Ovary (tissue), 3 donors: Measurements from ENCODE around the gene MEN1.

Experiments used
- POLR2A ChIP-seq: fragments of 450-650 bp; IDR thresholded peaks from one replicate; pipeline ENCODE4 v1.6.1; 2017; ENCODE audit warnings: antibody characterized with exemption, mild to moderate bottlenecking, moderate library complexity
- TF ChIP-seq, protein P1 (sequence below), 3 donors: fragments of 450-650 bp in 2 of 3; fragments of 200-600 bp in 1 of 3; IDR thresholded peaks; one replicate each; pipeline versions ENCODE4 v1.5.1 to v1.8.0; 2016 to 2022; ENCODE audit warnings: antibody characterized with exemption in 3 of 3, mild to moderate bottlenecking in 1 of 3
- donor health status: DM: no; HTN: no; CAD: no.

DNA sequence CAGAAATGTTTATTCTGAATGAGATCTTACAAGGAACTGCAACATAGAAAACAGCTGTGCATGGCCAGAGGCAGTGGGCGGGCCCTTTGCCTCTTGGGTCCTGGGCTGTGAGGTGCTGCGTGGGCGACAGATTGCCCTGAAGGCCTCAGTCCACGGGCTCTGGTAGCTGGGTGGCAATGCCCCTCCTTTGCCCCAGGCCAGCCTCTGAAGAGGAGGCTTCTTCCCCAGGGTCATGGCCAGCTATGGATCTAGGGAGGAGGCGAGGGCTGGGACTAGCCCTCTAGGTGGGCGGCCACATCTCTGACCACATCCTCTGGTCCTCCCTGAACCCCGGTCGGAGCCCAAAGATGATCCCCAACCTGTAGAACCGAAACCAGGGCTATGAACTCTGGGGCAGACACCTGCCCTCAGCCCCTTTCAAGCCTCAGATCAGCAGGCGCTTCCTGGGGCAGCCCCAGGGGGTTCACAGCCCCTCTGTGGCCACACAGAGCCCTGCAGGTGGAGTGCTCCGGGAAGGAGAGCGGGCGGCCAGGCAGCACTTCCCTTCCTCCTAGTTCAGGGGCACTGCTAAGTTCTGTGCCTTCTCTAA lies 40.7 kb upstream of the MEN1 start:
- no peak for TF ChIP-seq POLR2A
- TF ChIP-seq, protein P1, sequence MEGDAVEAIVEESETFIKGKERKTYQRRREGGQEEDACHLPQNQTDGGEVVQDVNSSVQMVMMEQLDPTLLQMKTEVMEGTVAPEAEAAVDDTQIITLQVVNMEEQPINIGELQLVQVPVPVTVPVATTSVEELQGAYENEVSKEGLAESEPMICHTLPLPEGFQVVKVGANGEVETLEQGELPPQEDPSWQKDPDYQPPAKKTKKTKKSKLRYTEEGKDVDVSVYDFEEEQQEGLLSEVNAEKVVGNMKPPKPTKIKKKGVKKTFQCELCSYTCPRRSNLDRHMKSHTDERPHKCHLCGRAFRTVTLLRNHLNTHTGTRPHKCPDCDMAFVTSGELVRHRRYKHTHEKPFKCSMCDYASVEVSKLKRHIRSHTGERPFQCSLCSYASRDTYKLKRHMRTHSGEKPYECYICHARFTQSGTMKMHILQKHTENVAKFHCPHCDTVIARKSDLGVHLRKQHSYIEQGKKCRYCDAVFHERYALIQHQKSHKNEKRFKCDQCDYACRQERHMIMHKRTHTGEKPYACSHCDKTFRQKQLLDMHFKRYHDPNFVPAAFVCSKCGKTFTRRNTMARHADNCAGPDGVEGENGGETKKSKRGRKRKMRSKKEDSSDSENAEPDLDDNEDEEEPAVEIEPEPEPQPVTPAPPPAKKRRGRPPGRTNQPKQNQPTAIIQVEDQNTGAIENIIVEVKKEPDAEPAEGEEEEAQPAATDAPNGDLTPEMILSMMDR (IDR thresholded peaks at IDR 0.05): no peak
